Measurements from ENCODE around the gene SORCS3. TPM values are rescaled to one million over a fixed set of nuclear protein-coding genes. Genes with fewer than 3 reads are reported as not detected.

SORCS3 gene
- polyA plus RNA-seq, 1 donor (not counting 4 experiments of a cell fraction or from before 2014, with no cell fraction given): not detected

GRCh38 chr10:104688251-104689042 lies 47.4 kb downstream of the SORCS3 start:
- no peaks in the 10 kb centered on the region for H3K79me2 ChIP-seq (ENCODE audit: control insufficient read depth, insufficient read depth, low read length)
- no peaks in the 10 kb centered on the region for H4K20me1 ChIP-seq (ENCODE audit: control insufficient read depth, extremely low read depth, insufficient read depth, low read length)
- FAIRE-seq: no peak
- dilution Hi-C loops (cut with MboI; ENCODE audit: extremely low pct_ligation_motif_present, low sequenced_read_pairs): no loop called here
- H3K4me1 ChIP-seq (ENCODE audit: control insufficient read depth, extremely low read depth, insufficient read depth, low read length): no peaks in the 10 kb centered on the region
- H2AFZ ChIP-seq (ENCODE audit: control insufficient read depth, low read length): no peak overlapping the region
- H3K9me3 ChIP-seq (ENCODE audit: control insufficient read depth, low read depth, low read length): no peaks in the 10 kb centered on the region
- H3K9me1 ChIP-seq (ENCODE audit: control insufficient read depth, extremely low read depth, insufficient read depth, low read length): no peaks in the 10 kb centered on the region
- no peak for DNase-seq (ENCODE audit: low read depth, low spot score)
- no peak overlapping the region for H3K4me2 ChIP-seq (ENCODE audit: control insufficient read depth, extremely low read depth, insufficient read depth, low read depth, low read length)
- no peak overlapping the region for H3K27ac ChIP-seq (ENCODE audit: control insufficient read depth, insufficient read depth, low read length)
- H3K4me3 ChIP-seq (ENCODE audit: control insufficient read depth in 2 of 3, extremely low read depth in 1 of 3, insufficient read depth in 2 of 3, low read depth in 1 of 3, low read length in 3 of 3): no peak overlapping the region
- no peak overlapping the region for H3K9ac ChIP-seq (ENCODE audit: control insufficient read depth, extremely low read depth, insufficient read depth, low read length)
- no peaks in the 10 kb centered on the region for H3K36me3 ChIP-seq (ENCODE audit: control insufficient read depth in 2 of 2, extremely low read depth in 1 of 2, insufficient read depth in 2 of 2, low read length in 2 of 2)
- no peak for TF ChIP-seq CTCF (optimal IDR thresholded peaks at IDR 0.05 in 1 of 3, IDR thresholded peaks at IDR 0.05 in 1 of 3, conservative IDR thresholded peaks at IDR 0.05 in 1 of 3; ENCODE audit: extremely low read depth in 1 of 3, insufficient read depth in 2 of 3, low read length in 3 of 3)
- TF ChIP-seq EZH2 (IDR thresholded peaks at IDR 0.05; ENCODE audit: low read length): no peak
- H3K27me3 ChIP-seq (ENCODE audit: control insufficient read depth, extremely low read depth, insufficient read depth, low read length): no peaks in the 10 kb centered on the region

- DNase-seq (ENCODE audit: low read depth, low spot score) (no peak), FAIRE-seq (no peak)
- TF ChIP-seq CTCF (optimal IDR thresholded peaks at IDR 0.05 in 1 of 3, IDR thresholded peaks at IDR 0.05 in 1 of 3, conservative IDR thresholded peaks at IDR 0.05 in 1 of 3; ENCODE audit: extremely low read depth in 1 of 3, insufficient read depth in 2 of 3, low read length in 3 of 3) (no peak), EZH2 (IDR thresholded peaks at IDR 0.05; ENCODE audit: low read length) (no peak)
- H3K9me1 ChIP-seq (ENCODE audit: control insufficient read depth, extremely low read depth, insufficient read depth, low read length): no peaks in the 10 kb centered on the region
- no peaks in the 10 kb centered on the region for H3K27me3 ChIP-seq (ENCODE audit: control insufficient read depth, extremely low read depth, insufficient read depth, low read length)
- dilution Hi-C loops (cut with MboI; ENCODE audit: extremely low pct_ligation_motif_present, low sequenced_read_pairs): no loop called here
- no peaks in the 10 kb centered on the region for H3K9me3 ChIP-seq (ENCODE audit: control insufficient read depth, low read depth, low read length)
- no peaks in the 10 kb centered on the region for H3K79me2 ChIP-seq (ENCODE audit: control insufficient read depth, insufficient read depth, low read length)
- no peak overlapping the region for H2AFZ ChIP-seq (ENCODE audit: control insufficient read depth, low read length)
- no peak overlapping the region for H3K4me3 ChIP-seq (ENCODE audit: control insufficient read depth in 2 of 3, extremely low read depth in 1 of 3, insufficient read depth in 2 of 3, low read depth in 1 of 3, low read length in 3 of 3)
- no peak overlapping the region for H3K4me2 ChIP-seq (ENCODE audit: control insufficient read depth, extremely low read depth, insufficient read depth, low read depth, low read length)
- H3K4me1 ChIP-seq (ENCODE audit: control insufficient read depth, extremely low read depth, insufficient read depth, low read length): no peaks in the 10 kb centered on the region
- H3K9ac ChIP-seq (ENCODE audit: control insufficient read depth, extremely low read depth, insufficient read depth, low read length): no peak overlapping the region
- no peaks in the 10 kb centered on the region for H4K20me1 ChIP-seq (ENCODE audit: control insufficient read depth, extremely low read depth, insufficient read depth, low read length)
- H3K36me3 ChIP-seq (ENCODE audit: control insufficient read depth in 2 of 2, extremely low read depth in 1 of 2, insufficient read depth in 2 of 2, low read length in 2 of 2): no peaks in the 10 kb centered on the region
- H3K27ac ChIP-seq (ENCODE audit: control insufficient read depth, insufficient read depth, low read length): no peak overlapping the region
These were observed 48.0 kb downstream of the SORCS3 start for GRCh38 chr10:104689105-104689504.
